ENCODE data around the gene PLA2G6. TPM values are rescaled to one million over a fixed set of nuclear protein-coding genes. Genes with fewer than 3 reads are reported as not detected.
A peak's percentile ranks its signal among the peaks of the same experiment; 100 is the strongest.
"Not testable (repeated sequence)": the region's sequence is repeated elsewhere in the genome, so short reads cannot be mapped to it uniquely, and the experiment has no call there.

PLA2G6 gene
- total RNA-seq, 1 experiment from 2014 or later: 29.9 TPM

GRCh38 chr22:38122616-38123015 is 59.0 kb downstream of the PLA2G6 start (continued):
- TF ChIP-seq ZNF425 (CRISPR knock-in tag; conservative IDR thresholded peaks at IDR 0.05) (no peak), TCF7 (CRISPR knock-in tag; IDR thresholded peaks at IDR 0.05; ENCODE audit: low read depth) (no peak), E2F1 (CRISPR knock-in tag; IDR thresholded peaks at IDR 0.05) (no peak), RORB (CRISPR knock-in tag; IDR thresholded peaks at IDR 0.05) (no peak), PREB (CRISPR knock-in tag; IDR thresholded peaks at IDR 0.05; ENCODE audit: borderline replicate concordance) (no peak), CREM (CRISPR knock-in tag; IDR thresholded peaks at IDR 0.05) (no peak)

GRCh38 chr22:38120359-38121110 is 61.1 kb downstream of the PLA2G6 start:
- CTCF ChIA-PET: interaction anchor here (4.7 kb wide), 1 partner anchor 23 kb away, joined by 37 read pairs; no protein-coding TSS in a partner anchor
- Mint-ChIP-seq H3K27me3 (ENCODE audit: low read depth) (no peaks in the 10 kb centered on the region), H3K4me3 (no peak overlapping the region), H3K36me3 (no peaks in the 10 kb centered on the region), H3K4me1 (peaks cover 7% of the 10 kb centered on the region), H3K27ac (peak overlapping the region; percentile 45; the same call in 1 of the 2 replicates), H3K9me3 (no peaks in the 10 kb centered on the region)
- DNase-seq (ENCODE audit: low spot score) (no peak), ATAC-seq (no peak; the same call in 1 of the 2 replicates)
- POLR2A ChIA-PET: no interaction called here
- TF ChIP-seq ZNF219 (CRISPR knock-in tag; IDR thresholded peaks at IDR 0.05; ENCODE audit: borderline replicate concordance): no peak
- no peak for TF ChIP-seq OVOL2 (CRISPR knock-in tag; IDR thresholded peaks at IDR 0.05; ENCODE audit: borderline replicate concordance)
- no peak for TF ChIP-seq HMGA2 (CRISPR knock-in tag; IDR thresholded peaks at IDR 0.05)
- no peak for TF ChIP-seq ZNF423 (CRISPR knock-in tag; IDR thresholded peaks at IDR 0.05)
- no peak for TF ChIP-seq ZBTB43 (CRISPR knock-in tag; IDR thresholded peaks at IDR 0.05)
- no peak for TF ChIP-seq RELA (CRISPR knock-in tag; IDR thresholded peaks at IDR 0.05; ENCODE audit: borderline replicate concordance)
- no peak for TF ChIP-seq AR (CRISPR knock-in tag; IDR thresholded peaks at IDR 0.05)

GRCh38 chr22:38118747-38119146 is 62.9 kb downstream of the PLA2G6 start:
- H3K4me1 Mint-ChIP-seq; H3K4me3 Mint-ChIP-seq; H3K27ac Mint-ChIP-seq; H3K36me3 Mint-ChIP-seq; H3K27me3 Mint-ChIP-seq (ENCODE audit: low read depth); CTCF ChIA-PET; POLR2A ChIA-PET; ATAC-seq; DNase-seq (ENCODE audit: low spot score); H3K9me3 Mint-ChIP-seq: not testable (repeated sequence)
- peak; percentile 23; the same call in 1 of the 2 replicates for TF ChIP-seq ZNF121 (CRISPR knock-in tag; IDR thresholded peaks at IDR 0.05)
